AG09309 (cell line): ENCODE results near the gene FGD5.

Source experiments
- DNase-seq: peaks from one replicate; pipeline ENCODE4 v3.0.0-alpha.2; 2010; ENCODE audit warnings: low read depth
- H3K4me3 ChIP-seq: 2 replicates; pipeline ENCODE4 v1.5.1; 2011; ENCODE audit warnings: mild to moderate bottlenecking, low read depth, low read length, moderate library complexity; ENCODE audit not compliant: control insufficient read depth
- CTCF ChIP-seq: IDR thresholded peaks from 2 replicates; pipeline ENCODE4 v1.5.1; 2011; ENCODE audit warnings: mild to moderate bottlenecking, low read depth, low read length, inconsistent platforms; ENCODE audit not compliant: insufficient read depth, control insufficient read depth; ENCODE audit errors: missing control alignments

The FGD5 gene

DNA sequence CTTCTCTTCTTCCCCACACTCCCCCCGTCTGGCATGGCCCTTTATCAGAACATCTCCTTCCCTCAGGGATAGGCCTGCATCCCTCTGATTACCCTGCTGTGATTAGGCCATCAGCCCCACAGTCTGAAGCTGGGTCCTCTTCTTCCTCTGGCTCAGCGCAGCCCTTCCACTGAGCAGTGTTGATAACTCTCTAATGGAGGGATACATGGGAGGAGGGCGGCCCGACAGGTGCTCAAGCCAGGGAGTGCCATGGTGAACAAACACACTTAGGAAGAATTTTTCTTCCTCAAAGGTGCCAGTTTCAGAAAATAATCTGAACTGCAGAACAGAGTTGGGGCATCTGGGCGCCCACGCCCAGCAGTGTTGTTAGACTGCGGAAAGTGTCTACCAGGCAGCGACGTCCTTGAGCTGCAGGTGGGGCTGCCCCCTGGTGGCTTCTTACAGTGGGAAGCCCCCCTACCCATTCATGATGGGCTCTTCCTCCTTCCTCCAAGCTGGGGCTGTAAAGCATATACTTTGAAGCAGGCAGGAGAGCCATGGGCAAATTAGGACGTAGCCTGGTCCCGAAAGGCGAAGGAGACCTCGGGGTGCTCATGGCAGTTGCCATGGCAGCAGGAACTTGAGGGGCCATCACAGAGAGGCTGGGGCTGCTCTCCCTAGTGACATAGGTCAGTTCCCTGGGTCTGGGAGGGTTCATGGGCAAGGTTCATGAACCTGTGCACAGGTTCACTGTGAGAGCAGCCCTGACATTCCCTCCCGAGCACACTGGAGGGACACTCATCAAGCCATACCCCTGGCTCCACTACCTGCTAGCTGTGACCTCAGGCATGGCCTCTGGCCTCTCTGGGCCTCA is 95.4 kb downstream of the FGD5 start:
- no peak for TF ChIP-seq CTCF
- H3K4me3 ChIP-seq, result no peak overlapping the region
- no peak for DNase-seq

DNA sequence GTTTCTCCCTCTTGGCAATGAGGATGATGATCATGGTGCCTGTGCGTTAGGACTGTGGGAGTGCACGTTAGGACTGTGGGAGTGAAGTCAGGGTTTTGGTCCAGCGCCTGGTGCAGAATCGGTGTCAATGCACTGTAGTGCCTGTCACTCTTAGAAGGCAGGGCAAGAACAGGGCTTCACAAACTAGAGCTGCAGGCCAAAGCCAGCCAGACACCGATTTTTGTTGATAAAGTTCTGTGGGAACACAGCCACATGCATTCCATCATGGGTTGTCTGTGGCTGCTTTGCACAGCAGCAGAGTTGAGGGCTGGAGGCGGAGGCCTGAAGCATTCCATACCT is 96.0 kb downstream of the FGD5 start:
- no peak for DNase-seq
- no peak overlapping the region for H3K4me3 ChIP-seq
- TF ChIP-seq CTCF, result no peak

GRCh38 chr3:14915636-14916222 is 97.0 kb downstream of the FGD5 start:
- DNase-seq, result no peak
- TF ChIP-seq CTCF, result peak; percentile 11
- H3K4me3 ChIP-seq, result no peak overlapping the region

DNA sequence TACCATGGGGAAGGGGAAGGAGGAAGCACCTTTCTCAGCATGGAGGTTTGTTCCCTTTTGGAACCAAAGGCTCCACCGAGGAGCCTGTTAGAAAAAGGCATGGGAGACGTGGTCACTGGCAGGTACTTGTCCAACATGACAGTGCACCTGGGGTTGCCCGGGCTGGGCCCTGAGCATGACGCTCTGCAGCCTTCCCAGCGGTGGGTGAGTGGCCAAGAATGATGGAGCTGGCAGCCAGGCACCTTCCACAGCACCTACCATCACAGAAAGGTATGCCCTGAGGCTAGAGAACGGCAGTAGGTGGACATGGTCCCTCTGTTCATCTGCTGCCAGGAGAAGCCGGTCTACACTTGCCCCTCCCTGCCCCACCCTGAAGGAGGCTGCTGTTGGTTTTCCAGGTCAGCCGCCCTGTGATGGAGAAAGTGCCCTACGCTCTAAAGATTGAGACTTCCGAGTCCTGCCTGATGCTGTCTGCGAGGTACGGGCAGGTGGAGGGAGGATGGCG is 99.6 kb downstream of the FGD5 start:
- TF ChIP-seq CTCF, result no peak
- DNase-seq, result no peak
- H3K4me3 ChIP-seq, result no peak overlapping the region

GRCh38 chr3:14920536-14920935 is 101.8 kb downstream of the FGD5 start:
- no peak overlapping the region for H3K4me3 ChIP-seq
- no peak for TF ChIP-seq CTCF
- DNase-seq, result no peak

DNA sequence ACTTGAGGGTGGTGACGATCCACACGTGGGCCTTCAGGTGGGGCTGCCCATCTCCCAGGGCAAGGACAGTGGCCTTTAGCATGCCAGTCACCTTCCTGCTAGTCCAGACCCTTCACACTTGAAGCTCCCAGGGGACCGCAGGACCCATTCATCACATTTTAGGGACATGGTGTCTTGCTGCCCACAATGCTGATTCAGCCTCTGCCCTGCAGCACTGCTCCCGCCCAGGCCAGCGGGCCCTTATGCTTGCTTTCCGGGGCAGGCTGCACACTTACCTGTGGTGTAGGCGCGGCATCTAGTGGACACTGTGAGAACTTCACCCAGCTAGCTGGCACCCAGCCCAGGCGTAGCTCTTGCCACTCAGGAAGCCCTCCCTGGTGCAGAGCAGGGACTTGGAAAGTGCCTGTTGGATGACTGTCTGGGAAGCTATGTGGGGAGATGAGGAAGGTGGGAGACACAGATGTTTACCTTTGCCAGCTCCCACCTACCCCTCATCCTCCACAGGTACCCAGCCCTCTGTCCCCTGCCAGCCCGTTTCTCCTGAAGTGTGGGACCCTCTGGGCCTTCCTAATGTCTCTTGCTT is 102.4 kb downstream of the FGD5 start:
- H3K4me3 ChIP-seq, result no peak overlapping the region
- peak; percentile 98 for TF ChIP-seq CTCF
- DNase-seq, result peak; percentile 53
